HS-5 (cell line): ENCODE measurements around the gene PZP.
"Not testable (repeated sequence)": the region's sequence is repeated elsewhere in the genome, so short reads cannot be mapped to it uniquely, and the experiment has no call there.

Experiments
- DNase-seq: peaks from one replicate; pipeline ENCODE4 v3.0.0-alpha.2; 2012; ENCODE audit warnings: low read depth

The PZP gene

GRCh38 chr12:9208229-9208628 is at the start of gene PZP:
TSS of gene PZP (minus strand) at chr12:9208395. CDS start at chr12:9208341, 54 bp downstream.
- DNase-seq = no peak

GRCh38 chr12:9256758-9257405 is 48.7 kb upstream of the PZP start:
- DNase-seq = no peak

DNA sequence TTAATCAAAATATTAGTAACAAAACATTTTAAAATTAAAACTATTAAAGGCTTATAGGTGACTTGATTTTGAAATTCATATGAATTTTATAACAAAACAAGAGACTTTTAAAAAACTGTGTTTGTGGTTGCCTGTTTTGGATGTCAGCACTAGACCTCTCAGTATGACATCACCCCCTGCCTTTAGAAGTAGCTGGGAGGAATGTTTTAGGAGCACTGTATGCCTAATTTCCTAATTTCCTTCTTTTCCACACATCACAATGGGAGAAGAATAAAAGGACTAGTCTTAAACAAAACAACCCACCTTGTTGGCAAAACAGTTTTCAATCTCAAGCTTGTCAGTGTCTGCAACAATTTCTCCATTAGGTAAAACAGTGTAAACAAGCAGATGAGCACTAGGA is 48.1 kb upstream of the PZP start:
- no peak for DNase-seq

GRCh38 chr12:9255837-9256236 is 47.6 kb upstream of the PZP start:
- no peak for DNase-seq

DNA sequence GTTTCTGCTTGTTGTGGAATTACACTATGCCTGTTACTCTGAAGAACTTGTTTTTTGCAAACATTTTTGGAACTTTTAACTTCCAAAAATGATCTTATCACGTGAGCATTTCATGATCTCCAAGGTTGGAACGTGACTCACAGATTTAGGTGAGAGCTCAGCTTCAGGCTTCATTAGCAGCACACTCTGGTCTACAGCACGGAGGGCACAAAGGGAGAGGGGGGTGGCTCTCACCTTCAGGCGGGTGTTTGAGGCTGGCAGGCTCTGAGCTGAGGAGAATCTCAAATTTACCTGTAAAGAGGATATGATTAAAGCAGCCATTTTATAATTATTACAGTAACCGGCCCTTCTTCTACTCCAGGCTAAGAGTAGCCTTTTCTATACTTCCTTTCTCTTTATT is 45.3 kb upstream of the PZP start:
- no peak for DNase-seq

DNA sequence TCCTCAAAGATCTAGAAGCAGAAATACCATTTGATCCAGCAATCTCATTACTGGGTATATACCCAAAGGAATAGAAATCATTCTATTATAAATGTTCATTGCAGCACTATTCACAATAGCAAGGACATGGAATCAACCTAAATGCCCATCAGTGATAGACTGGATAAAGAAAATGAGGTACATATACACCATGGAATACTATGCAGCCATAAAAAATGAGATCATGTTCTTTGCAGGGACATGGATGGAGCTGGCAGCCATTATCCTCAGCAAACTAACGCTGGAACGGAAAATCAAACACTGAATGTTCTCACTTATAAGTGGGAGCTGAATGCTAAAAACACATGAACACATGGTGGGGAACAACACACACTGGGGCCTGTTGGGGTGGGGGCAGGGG is 44.6 kb upstream of the PZP start:
- DNase-seq = not testable (repeated sequence)

- DNase-seq = no peak
Measured at GRCh38 chr12:9252256-9252655, 44.1 kb upstream of the PZP start.

DNA sequence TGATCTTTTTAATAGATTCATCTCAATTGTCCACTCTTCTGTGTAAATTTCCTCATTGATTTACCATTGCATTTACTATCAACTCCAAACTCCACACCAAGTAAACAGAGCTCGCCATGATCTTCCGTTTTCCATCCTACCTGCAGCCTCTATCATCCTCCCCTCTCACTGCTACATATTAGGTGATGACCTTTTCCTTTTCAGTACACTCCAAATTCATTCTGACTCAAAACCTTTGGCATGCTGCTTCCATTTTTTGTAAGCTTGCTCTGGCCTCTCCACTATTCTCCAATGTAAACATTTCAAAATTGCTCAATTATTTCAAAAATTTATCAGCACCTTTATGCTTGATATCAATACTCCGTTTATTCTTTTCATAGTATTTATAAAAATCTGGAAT is 40.2 kb upstream of the PZP start:
- no peak for DNase-seq

- no peak for DNase-seq
Measured at GRCh38 chr12:9244894-9245293, 36.7 kb upstream of the PZP start.

DNA sequence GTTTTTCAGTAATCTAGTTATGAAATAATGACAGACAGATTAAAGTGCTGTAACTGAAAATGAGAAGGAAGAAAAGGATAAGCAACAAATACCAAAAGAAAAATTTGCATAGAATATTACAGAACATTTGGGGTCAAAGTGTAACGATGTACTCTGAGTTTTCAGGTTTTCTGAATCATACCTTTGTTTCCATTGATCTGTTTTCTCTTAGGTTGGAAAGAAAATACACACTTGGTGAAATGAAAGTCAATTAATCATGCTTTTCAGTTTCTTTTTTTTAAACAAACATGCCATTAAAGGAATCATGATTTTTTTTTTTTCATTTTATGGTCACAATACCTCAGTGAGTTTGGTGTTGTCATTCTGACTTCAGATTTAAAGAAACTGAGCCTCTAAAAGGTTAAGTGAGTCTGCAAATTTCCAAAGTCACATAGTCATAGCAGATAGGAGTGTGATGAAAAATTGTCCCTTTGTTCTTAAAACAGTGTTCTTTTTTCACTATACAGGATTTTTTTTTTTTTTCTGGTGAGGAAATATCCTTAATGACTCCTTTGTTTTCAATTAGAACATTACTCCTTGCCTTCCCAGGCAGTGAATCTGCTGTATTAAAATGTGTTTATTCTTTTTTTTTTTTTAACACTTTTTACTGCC is 35.9 kb upstream of the PZP start:
- no peak for DNase-seq

DNA sequence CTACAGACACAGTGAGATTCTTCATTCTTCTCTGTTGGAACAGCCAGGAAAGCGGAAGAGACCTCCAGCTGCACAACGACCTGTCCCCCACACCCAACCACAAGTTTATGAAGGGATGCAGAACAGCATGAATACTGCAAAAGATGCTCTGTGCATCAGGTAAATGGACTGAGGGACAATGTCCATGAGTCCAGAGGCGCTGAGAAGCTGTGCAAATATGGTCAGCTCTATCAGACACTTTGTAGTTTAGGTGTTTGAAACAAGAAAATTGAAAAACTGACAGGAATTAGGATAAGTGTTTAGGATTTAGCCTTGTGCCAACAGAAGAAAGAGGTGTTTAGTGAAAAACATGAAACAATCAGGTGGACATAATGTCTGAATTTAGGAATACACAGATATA is 33.1 kb upstream of the PZP start:
- DNase-seq = no peak

GRCh38 chr12:9240776-9241175 is 32.6 kb upstream of the PZP start:
- DNase-seq = no peak

DNA sequence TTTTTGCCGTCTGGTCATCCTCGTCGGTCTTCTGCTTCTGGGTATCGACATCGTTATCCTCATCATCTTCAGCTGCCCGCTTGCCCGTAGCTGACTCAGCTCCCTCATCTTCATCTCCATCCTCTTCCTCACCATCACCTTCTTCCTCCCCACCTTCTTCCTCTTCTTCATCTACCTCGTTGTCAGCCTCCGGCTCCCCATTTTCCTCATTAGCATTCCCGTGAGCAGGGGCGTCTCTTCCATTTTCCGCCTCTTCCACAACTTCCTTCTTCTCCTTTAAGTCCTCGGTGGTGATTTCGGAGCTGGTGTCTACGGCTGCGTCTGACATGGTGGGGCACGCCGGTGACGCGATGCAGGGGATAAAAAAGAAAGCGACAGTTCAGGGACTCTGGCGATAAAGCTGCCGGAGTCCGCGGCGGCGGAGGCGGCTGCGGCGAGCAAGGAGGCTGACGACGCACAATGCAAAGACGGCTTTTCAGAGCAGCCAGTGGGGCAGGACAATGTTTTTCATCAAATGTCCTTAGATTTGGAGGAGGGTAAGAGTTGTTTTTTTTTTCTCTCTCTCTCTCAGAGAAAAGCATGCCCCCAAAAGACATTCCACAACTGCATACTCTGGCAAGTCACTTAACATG is 31.9 kb upstream of the PZP start:
- not testable (repeated sequence) for DNase-seq

DNA sequence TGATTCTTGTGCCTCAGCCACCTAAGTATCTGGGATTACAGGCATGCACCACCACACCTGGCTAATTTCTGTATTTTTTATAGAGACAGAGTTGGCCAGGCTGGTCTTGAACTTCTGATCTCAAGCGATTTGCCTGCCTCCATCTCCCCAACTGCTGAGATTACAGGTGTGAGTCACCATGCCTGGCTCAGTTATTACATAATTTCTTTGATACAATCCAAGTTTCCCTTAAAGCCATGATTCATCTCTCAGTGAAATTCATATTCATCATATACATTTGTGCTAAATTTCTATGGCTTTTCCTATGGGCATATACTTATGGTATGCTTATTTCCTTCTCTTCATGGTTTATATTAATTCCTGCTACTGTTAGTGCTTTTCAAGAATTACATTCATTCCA is 29.1 kb upstream of the PZP start:
- no peak for DNase-seq

- no peak for DNase-seq
Measured at GRCh38 chr12:9235519-9235918, 27.3 kb upstream of the PZP start.

GRCh38 chr12:9227950-9228349 is 19.8 kb upstream of the PZP start:
- DNase-seq = no peak

DNA sequence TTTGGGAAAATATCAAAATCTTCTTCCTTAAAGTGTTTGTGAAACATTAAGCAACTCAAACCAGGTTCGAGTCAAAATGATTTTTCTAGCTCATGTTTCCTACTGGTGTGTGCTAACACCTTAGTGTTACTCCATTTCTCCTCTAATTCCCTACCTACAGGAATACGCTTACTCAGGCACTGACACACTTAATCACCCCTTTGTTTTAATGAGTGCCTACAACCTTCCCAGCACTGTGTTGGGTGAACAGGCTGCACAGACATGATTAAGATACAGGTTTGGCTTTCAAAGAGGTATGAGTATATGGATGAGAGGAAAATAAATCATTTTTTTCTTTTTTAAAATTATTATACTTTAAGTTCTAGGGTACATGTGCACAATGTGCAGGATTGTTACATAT is 15.6 kb upstream of the PZP start:
- DNase-seq = no peak

- no peak for DNase-seq
Measured at GRCh38 chr12:9221483-9221882, 13.3 kb upstream of the PZP start.

- DNase-seq = not testable (repeated sequence)
Measured at GRCh38 chr12:9221011-9221410, 12.8 kb upstream of the PZP start.

DNA sequence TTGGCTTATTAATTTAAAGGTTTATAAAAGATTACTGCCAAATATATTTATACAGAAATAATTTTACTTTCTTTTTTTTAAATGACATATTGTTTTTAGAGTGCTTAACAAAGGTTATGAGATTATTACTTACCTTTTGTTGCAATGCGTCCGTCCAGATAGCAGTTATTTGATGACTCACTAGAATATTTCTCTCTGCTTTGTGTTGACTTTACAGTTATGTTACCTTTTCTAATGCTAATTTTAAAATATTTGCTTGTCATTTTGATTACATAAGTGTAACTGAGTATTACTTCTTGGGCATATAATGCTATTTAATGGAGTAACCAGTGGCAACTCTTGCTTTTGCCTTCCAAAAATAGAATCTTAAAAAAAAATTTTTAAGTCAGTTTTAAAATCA is 6.3 kb upstream of the PZP start:
- DNase-seq = no peak

DNA sequence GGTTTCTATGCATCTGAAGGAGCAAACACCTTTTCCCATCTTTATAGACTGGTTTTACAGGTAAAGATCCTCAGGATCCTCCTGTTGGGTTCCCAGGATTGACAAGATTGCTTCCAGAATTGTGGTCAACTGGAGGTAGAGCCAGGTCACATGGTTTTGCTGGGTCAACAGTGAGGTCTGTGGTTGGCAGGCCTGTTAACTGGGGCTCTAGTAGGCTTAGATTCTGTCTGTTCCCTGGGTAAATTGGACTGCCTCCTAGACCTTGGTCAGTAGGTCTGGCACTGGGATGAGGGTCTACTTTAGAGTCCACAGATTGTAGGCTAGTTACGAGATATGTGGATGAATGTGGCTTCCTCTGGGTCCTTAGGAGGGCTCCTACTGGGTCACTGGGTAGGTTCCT is 3.5 kb upstream of the PZP start:
- no peak for DNase-seq

GRCh38 chr12:9204380-9204779 is 3.8 kb downstream of the PZP start:
- DNase-seq = no peak

GRCh38 chr12:9198012-9198411 is 10.2 kb downstream of the PZP start:
- DNase-seq = no peak

- no peak for DNase-seq
Measured at GRCh38 chr12:9184276-9184675, 23.9 kb downstream of the PZP start.
